ENCODE results near the gene NUP42.

DNA sequence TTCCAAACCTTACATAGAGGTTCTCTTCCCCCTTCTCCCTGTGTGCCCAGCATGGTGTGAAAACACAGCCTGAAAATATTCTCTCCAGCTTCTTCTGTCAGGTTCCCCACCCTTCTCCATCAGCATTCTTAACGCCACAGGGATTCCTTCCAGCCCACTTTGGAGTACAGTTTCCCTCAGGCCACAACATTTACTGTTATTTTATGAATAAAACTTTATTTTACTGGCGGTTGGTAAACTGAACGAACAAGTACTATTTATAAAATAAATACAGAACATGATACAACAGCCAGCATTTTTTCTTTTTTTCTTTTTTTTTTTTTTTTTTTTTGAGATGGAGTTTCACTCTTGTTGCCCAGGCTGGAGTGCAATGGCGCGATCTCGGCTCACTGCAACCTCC is 33.1 kb downstream of the NUP42 start:
- TF ChIP-seq YY1 (tag by site-specific recombination; IDR thresholded peaks at IDR 0.05) (no peak), ZNF416 (tag by site-specific recombination; IDR thresholded peaks at IDR 0.05) (no peak), ZNF530 (tag by site-specific recombination; IDR thresholded peaks at IDR 0.05; ENCODE audit: low read depth) (no peak), ZSCAN16 (tag by site-specific recombination; IDR thresholded peaks at IDR 0.05) (no peak), KLF1 (tag by site-specific recombination; IDR thresholded peaks at IDR 0.05) (no peak), ZNF501 (tag by site-specific recombination; IDR thresholded peaks at IDR 0.05) (no peak), ZFP3 (tag by site-specific recombination; IDR thresholded peaks at IDR 0.05; ENCODE audit: low read depth) (no peak), ZNF701 (tag by site-specific recombination; IDR thresholded peaks at IDR 0.05) (no peak), ZNF792 (tag by site-specific recombination; IDR thresholded peaks at IDR 0.05) (no peak), ZEB2 (tag by site-specific recombination; IDR thresholded peaks at IDR 0.05) (no peak), ZNF660 (tag by site-specific recombination; IDR thresholded peaks at IDR 0.05) (no peak)
- TF ChIP-seq, protein P1, sequence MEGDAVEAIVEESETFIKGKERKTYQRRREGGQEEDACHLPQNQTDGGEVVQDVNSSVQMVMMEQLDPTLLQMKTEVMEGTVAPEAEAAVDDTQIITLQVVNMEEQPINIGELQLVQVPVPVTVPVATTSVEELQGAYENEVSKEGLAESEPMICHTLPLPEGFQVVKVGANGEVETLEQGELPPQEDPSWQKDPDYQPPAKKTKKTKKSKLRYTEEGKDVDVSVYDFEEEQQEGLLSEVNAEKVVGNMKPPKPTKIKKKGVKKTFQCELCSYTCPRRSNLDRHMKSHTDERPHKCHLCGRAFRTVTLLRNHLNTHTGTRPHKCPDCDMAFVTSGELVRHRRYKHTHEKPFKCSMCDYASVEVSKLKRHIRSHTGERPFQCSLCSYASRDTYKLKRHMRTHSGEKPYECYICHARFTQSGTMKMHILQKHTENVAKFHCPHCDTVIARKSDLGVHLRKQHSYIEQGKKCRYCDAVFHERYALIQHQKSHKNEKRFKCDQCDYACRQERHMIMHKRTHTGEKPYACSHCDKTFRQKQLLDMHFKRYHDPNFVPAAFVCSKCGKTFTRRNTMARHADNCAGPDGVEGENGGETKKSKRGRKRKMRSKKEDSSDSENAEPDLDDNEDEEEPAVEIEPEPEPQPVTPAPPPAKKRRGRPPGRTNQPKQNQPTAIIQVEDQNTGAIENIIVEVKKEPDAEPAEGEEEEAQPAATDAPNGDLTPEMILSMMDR (tag by site-specific recombination; IDR thresholded peaks at IDR 0.05), result no peak

All from HEK293 (cell line).